ENCODE measurements around the gene SHKBP1.

- no peak for TF ChIP-seq MED1 (CRISPR knock-in tag; IDR thresholded peaks at IDR 0.05)
- TF ChIP-seq RFXAP (CRISPR knock-in tag; IDR thresholded peaks at IDR 0.05; ENCODE audit: borderline replicate concordance), result no peak
- TF ChIP-seq PLSCR1 (CRISPR knock-in tag; IDR thresholded peaks at IDR 0.05; ENCODE audit: borderline replicate concordance), result no peak
- no peak for TF ChIP-seq ZBTB43 (CRISPR knock-in tag; conservative IDR thresholded peaks at IDR 0.05)
- TF ChIP-seq ELF1 (CRISPR knock-in tag; IDR thresholded peaks at IDR 0.05), result no peak
- no peak for TF ChIP-seq ATM (IDR thresholded peaks at IDR 0.05; ENCODE audit: borderline replicate concordance)
- TF ChIP-seq ZNF768 (CRISPR knock-in tag; IDR thresholded peaks at IDR 0.05), result no peak
- TF ChIP-seq PBX2 (CRISPR knock-in tag; IDR thresholded peaks at IDR 0.05), result no peak
- TF ChIP-seq CTCF (CRISPR knock-in tag; IDR thresholded peaks at IDR 0.05), result no peak
- no peak for TF ChIP-seq HCFC1 (IDR thresholded peaks at IDR 0.05; ENCODE audit: low read depth, low read length)
Measured at GRCh38 chr19:40619333-40620160, 42.9 kb downstream of the SHKBP1 start.
